CD4-positive, alpha-beta T cell treated with Interleukin-2 at 100 ng/mL for 4 hours (primary cell): ENCODE data around the gene SUCNR1.
"Not testable (repeated sequence)": the region's sequence is repeated elsewhere in the genome, so short reads cannot be mapped to it uniquely, and the experiment has no call there.

Source experiments
- DNase-seq: peaks from one replicate; pipeline ENCODE4 v3.0.0-alpha.2; 2020; ENCODE audit warnings: low spot score

Gene SUCNR1

GRCh38 chr3:151900884-151901643, 27.6 kb downstream of the SUCNR1 start:
- no peak for DNase-seq

GRCh38 chr3:151901644-151902285, 28.3 kb downstream of the SUCNR1 start:
- no peak for DNase-seq

- no peak for DNase-seq
Observed at GRCh38 chr3:151903501-151903991, 30.1 kb downstream of the SUCNR1 start.

GRCh38 chr3:151905647-151906046, 32.2 kb downstream of the SUCNR1 start:
- no peak for DNase-seq

GRCh38 chr3:151906751-151907150, 33.3 kb downstream of the SUCNR1 start:
- no peak for DNase-seq

GRCh38 chr3:151908399-151908798, 35.0 kb downstream of the SUCNR1 start:
- no peak for DNase-seq

GRCh38 chr3:151909681-151910405, 36.4 kb downstream of the SUCNR1 start:
- DNase-seq, result no peak

- no peak for DNase-seq
Observed at GRCh38 chr3:151911462-151911861, 38.0 kb downstream of the SUCNR1 start.

- DNase-seq, result no peak
Observed at GRCh38 chr3:151912028-151912427, 38.6 kb downstream of the SUCNR1 start.

GRCh38 chr3:151916781-151917180, 43.3 kb downstream of the SUCNR1 start:
- no peak for DNase-seq

- peak; percentile 42 for DNase-seq
Observed at GRCh38 chr3:151918253-151919029, 45.0 kb downstream of the SUCNR1 start.

- no peak for DNase-seq
Observed at GRCh38 chr3:151919030-151919328, 45.5 kb downstream of the SUCNR1 start.

- no peak for DNase-seq
Observed at GRCh38 chr3:151919446-151919845, 46.0 kb downstream of the SUCNR1 start.

- no peak for DNase-seq
Observed at GRCh38 chr3:151923901-151924300, 50.5 kb downstream of the SUCNR1 start.

GRCh38 chr3:151924753-151925152, 51.3 kb downstream of the SUCNR1 start:
- DNase-seq, result no peak

GRCh38 chr3:151925419-151925818, 52.0 kb downstream of the SUCNR1 start:
- DNase-seq, result no peak

GRCh38 chr3:151925876-151926275, 52.4 kb downstream of the SUCNR1 start:
- DNase-seq, result no peak

- no peak for DNase-seq
Observed at GRCh38 chr3:151926956-151927355, 53.5 kb downstream of the SUCNR1 start.

- not testable (repeated sequence) for DNase-seq
Observed at GRCh38 chr3:151927915-151928525, 54.6 kb downstream of the SUCNR1 start.

GRCh38 chr3:151931171-151931570, 57.7 kb downstream of the SUCNR1 start:
- no peak for DNase-seq

GRCh38 chr3:151933234-151933853, 59.9 kb downstream of the SUCNR1 start:
- no peak for DNase-seq
